Colonic mucosa (tissue), 4 donors: ENCODE data around the gene POLR1E. TPM values are rescaled to one million over a fixed set of nuclear protein-coding genes. Genes with fewer than 3 reads are reported as not detected.
"Not testable (repeated sequence)": the region's sequence is repeated elsewhere in the genome, so short reads cannot be mapped to it uniquely, and the experiment has no call there.

Experiments used
- DNase-seq: peaks from one replicate; pipeline ENCODE4 v3.0.0-alpha.2; 2020
- H3K27ac ChIP-seq: fragments of 200-600 bp; one replicate; pipeline ENCODE4 v1.8.0; 2021
- H3K27me3 ChIP-seq: fragments of 200-600 bp; one replicate; pipeline ENCODE4 v1.8.0; 2021
- H3K36me3 ChIP-seq: fragments of 200-600 bp; one replicate; pipeline ENCODE4 v1.8.0; 2021
- H3K4me1 ChIP-seq: fragments of 200-600 bp; one replicate; pipeline ENCODE4 v1.8.0; 2021; ENCODE audit warnings: mild to moderate bottlenecking
- H3K4me3 ChIP-seq: fragments of 200-600 bp; one replicate; pipeline ENCODE4 v1.8.0; 2021
- H3K9ac ChIP-seq, 2 donors: one replicate each; pipeline ENCODE4 v1.7.0; 2013; ENCODE audit warnings: control low read depth in 2 of 2, low read depth in 2 of 2, low read length in 2 of 2
- H3K9me3 ChIP-seq: fragments of 200-600 bp; one replicate; pipeline ENCODE4 v1.8.0; 2021
- CTCF ChIP-seq: fragments of 200-600 bp; IDR thresholded peaks from one replicate; pipeline ENCODE4 v1.8.0; 2022; ENCODE audit warnings: antibody characterized with exemption, mild to moderate bottlenecking
- intact Hi-C: fragments of 100-400 bp; cut with DNase I; formaldehyde crosslinking; loops from one replicate; pipeline ENCODE4 v1.14.1; 2022
- total RNA-seq, 2 donors: library from RNA; stranded (reverse); fragmentation: NEBNext Ultra II Directional in 1 of 2; extraction: Animal tissue kit (Norgen Biotek cat#: 25700) in 1 of 2; gene quantifications; one replicate each; pipeline ENCODE4 v1.2.1, GENCODE V29; 2021
- donor health status: healthy.
- donor health status: DM: no; HTN: no; CAD: no.
- donor health status: DM: no; HTN: no; CAD: no.

POLR1E gene
- total RNA-seq, 2 donors from 2014 or later: 10.8 to 19.3 TPM

- DNase-seq: no peak
- Histone ChIP-seq H3K27ac (no peak overlapping the region), H3K4me1 (no peaks in the 10 kb centered on the region), H3K27me3 (no peaks in the 10 kb centered on the region), H3K9me3 (no peaks in the 10 kb centered on the region), H3K4me3 (no peak overlapping the region), H3K36me3 (no peaks in the 10 kb centered on the region), H3K9ac (no peak overlapping the region)
- TF ChIP-seq CTCF: no peak
- intact Hi-C loops: no loop called here
These were observed 18.9 kb downstream of the POLR1E start for GRCh38 chr9:37504605-37505004.

- H3K9me3 ChIP-seq: no peaks in the 10 kb centered on the region
- no peaks in the 10 kb centered on the region for H3K36me3 ChIP-seq
- H3K9ac ChIP-seq: no peak overlapping the region
- H3K4me1 ChIP-seq: no peaks in the 10 kb centered on the region
- intact Hi-C loops: no loop called here
- no peak for DNase-seq
- TF ChIP-seq CTCF: no peak
- H3K4me3 ChIP-seq: no peak overlapping the region
- no peak overlapping the region for H3K27ac ChIP-seq
- no peaks in the 10 kb centered on the region for H3K27me3 ChIP-seq
These were observed 21.9 kb downstream of the POLR1E start for GRCh38 chr9:37507566-37508134.

GRCh38 chr9:37508135-37508833 lies 22.5 kb downstream of the POLR1E start:
- no peak for TF ChIP-seq CTCF
- Histone ChIP-seq H3K4me3 (no peak overlapping the region), H3K27ac (no peak overlapping the region), H3K36me3 (no peaks in the 10 kb centered on the region), H3K27me3 (no peaks in the 10 kb centered on the region), H3K9me3 (no peaks in the 10 kb centered on the region), H3K9ac (no peak overlapping the region), H3K4me1 (no peaks in the 10 kb centered on the region)
- DNase-seq: no peak
- intact Hi-C loops: no loop called here

GRCh38 chr9:37508834-37509206 lies 23.1 kb downstream of the POLR1E start:
- Histone ChIP-seq H3K9ac (no peak overlapping the region), H3K4me1 (no peaks in the 10 kb centered on the region), H3K4me3 (no peak overlapping the region), H3K36me3 (no peaks in the 10 kb centered on the region), H3K27me3 (no peaks in the 10 kb centered on the region), H3K27ac (no peak overlapping the region), H3K9me3 (no peaks in the 10 kb centered on the region)
- no peak for TF ChIP-seq CTCF
- intact Hi-C loops: no loop called here
- no peak for DNase-seq

- TF ChIP-seq CTCF: no peak
- no peak for DNase-seq
These were observed 23.8 kb downstream of the POLR1E start for GRCh38 chr9:37509536-37509935.

GRCh38 chr9:37510053-37510452 lies 24.3 kb downstream of the POLR1E start:
- H3K36me3 ChIP-seq, H3K4me3 ChIP-seq, intact Hi-C loops, H3K9me3 ChIP-seq, H3K4me1 ChIP-seq, H3K9ac ChIP-seq, DNase-seq, H3K27me3 ChIP-seq, H3K27ac ChIP-seq: not testable (repeated sequence)

More at GRCh38 chr9:37509536-37509935, 23.8 kb downstream of the POLR1E start:
- H3K36me3 ChIP-seq: no peaks in the 10 kb centered on the region
- H3K27ac ChIP-seq: no peak overlapping the region
- no peaks in the 10 kb centered on the region for H3K4me1 ChIP-seq
- no peaks in the 10 kb centered on the region for H3K27me3 ChIP-seq
- no peak overlapping the region for H3K4me3 ChIP-seq
- H3K9ac ChIP-seq: no peak overlapping the region
- intact Hi-C loops: no loop called here
- H3K9me3 ChIP-seq: no peaks in the 10 kb centered on the region
